ENCODE results near the gene ZNF846. TPM values are rescaled to one million over a fixed set of nuclear protein-coding genes. Genes with fewer than 3 reads are reported as not detected.

Gene ZNF846
- total RNA-seq, 1 experiment from 2014 or later = 10.2 TPM

DNA sequence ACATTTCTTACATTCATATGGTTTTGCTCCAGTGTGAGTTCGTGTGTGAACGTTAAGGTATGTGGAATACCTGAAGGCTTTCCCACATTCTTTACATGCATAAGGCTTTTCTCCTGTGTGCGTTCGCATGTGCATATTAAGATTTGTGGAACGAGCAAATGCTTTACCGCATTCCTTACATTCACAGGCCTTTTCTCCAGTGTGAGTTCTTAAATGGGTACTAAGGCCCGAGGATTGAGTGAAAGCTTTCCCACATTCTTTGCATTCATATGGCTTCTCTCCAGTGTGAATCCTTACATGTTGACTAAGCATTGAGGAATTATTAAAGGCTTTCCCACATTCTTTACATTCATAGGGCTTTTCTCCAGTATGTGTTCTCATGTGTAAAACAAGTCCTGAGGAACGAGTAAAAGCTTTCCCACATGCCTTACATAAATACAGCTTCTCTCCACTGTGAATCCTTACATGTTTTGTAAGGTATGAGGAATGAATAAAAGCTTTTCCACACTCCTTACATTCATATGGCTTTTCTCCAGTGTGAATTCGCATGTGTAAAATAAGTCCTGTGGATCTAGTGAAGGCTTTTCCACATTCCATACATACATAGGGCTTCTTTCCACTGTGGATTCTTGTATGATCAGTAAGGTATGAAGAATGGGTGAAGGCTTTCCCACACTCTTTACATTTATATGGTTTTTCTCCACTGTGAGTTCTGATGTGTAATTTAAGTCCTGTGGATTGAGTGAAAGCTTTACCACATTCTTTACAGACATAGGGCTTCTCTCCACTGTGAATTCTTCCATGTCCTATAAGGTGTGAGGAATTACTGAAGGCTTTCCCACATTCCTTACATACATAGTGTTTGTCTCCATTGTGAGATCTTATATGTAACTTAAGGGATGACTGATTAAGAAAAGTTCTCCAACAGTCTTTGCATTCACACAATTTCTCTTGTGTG lies 10.7 kb downstream of the ZNF846 start:
- DNase-seq (ENCODE audit: low read depth, low spot score) (no peak), ATAC-seq (no peak)
- Histone ChIP-seq H3K4me3 (ENCODE audit: low read depth in 2 of 2, low read length in 2 of 2) (no peak overlapping the region), H3K36me3 (ENCODE audit: control insufficient read depth, insufficient read depth, low read length) (no peaks in the 10 kb centered on the region), H3K9me3 (ENCODE audit: control insufficient read depth, insufficient read depth, low read depth, low read length) (peaks cover 23% of the 10 kb centered on the region; the same call in 1 of the 2 replicates), H3K27ac (ENCODE audit: low read length) (no peak overlapping the region), H3K4me1 (ENCODE audit: control insufficient read depth, insufficient read depth, low read length) (no peaks in the 10 kb centered on the region), H3K27me3 (ENCODE audit: control insufficient read depth, insufficient read depth, low read length) (no peaks in the 10 kb centered on the region)
- intact Hi-C loops (cut with micrococcal nuclease; ENCODE audit: unreplicated experiment) = no loop called here
- BruUV-seq (replicated peaks) = no TSS peak
- ChIA-PET POLR2A (no interaction called here), CTCF (no interaction called here)
- in situ Hi-C loops (cut with HindIII; ENCODE audit: low pct_unique_long_range_greater_than_20kb, low sequenced_read_pairs) = no loop called here
- TF ChIP-seq, protein P1, sequence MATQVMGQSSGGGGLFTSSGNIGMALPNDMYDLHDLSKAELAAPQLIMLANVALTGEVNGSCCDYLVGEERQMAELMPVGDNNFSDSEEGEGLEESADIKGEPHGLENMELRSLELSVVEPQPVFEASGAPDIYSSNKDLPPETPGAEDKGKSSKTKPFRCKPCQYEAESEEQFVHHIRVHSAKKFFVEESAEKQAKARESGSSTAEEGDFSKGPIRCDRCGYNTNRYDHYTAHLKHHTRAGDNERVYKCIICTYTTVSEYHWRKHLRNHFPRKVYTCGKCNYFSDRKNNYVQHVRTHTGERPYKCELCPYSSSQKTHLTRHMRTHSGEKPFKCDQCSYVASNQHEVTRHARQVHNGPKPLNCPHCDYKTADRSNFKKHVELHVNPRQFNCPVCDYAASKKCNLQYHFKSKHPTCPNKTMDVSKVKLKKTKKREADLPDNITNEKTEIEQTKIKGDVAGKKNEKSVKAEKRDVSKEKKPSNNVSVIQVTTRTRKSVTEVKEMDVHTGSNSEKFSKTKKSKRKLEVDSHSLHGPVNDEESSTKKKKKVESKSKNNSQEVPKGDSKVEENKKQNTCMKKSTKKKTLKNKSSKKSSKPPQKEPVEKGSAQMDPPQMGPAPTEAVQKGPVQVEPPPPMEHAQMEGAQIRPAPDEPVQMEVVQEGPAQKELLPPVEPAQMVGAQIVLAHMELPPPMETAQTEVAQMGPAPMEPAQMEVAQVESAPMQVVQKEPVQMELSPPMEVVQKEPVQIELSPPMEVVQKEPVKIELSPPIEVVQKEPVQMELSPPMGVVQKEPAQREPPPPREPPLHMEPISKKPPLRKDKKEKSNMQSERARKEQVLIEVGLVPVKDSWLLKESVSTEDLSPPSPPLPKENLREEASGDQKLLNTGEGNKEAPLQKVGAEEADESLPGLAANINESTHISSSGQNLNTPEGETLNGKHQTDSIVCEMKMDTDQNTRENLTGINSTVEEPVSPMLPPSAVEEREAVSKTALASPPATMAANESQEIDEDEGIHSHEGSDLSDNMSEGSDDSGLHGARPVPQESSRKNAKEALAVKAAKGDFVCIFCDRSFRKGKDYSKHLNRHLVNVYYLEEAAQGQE (IDR thresholded peaks at IDR 0.05; ENCODE audit: insufficient read depth in 1 of 2, low read depth in 2 of 2, low read length in 1 of 2) = no peak
- TF ChIP-seq POLR2AphosphoS5 (IDR thresholded peaks at IDR 0.05; ENCODE audit: low read depth, low read length) (no peak), SIN3A (IDR thresholded peaks at IDR 0.05; ENCODE audit: borderline replicate concordance, insufficient read depth, low read depth, low read length) (no peak), TCF7L2 (IDR thresholded peaks at IDR 0.05; ENCODE audit: low read depth, low read length) (no peak), CTCF (IDR thresholded peaks at IDR 0.05) (no peak)

DNA sequence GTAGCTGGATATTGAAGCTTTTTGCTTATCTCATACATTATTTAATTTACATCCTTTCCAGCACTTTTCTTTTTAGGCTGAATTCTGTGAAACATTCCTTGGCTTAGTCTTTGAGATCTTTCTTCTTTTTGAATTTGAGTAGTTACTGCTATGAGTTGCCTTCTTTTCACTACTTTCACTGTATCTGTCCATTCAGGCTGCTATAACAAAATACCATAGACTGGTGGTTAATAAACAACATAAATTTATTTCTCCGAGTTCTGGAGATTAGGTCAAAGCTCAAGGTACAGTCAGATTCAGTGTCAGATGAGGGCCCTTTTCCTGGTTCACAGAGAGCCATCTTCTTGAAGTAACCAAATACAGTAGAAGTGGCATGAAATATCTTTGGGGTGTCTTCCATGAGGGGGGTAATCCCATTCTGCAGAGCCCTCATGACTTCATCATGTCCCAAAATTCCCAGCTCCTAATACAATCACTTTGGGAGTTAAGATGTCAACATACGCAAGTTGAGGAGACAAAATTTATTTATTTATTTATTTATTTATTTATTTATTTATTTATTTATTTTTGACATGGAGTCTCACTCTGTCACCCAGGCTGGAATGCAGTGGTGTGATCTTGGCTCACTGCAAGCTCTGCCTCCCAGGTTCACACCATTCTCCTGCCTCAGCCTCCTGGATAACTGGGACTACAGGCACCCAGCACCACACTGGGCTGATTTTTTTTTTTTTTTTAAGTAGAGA lies 15.7 kb downstream of the ZNF846 start:
- in situ Hi-C loops (cut with HindIII; ENCODE audit: low pct_unique_long_range_greater_than_20kb, low sequenced_read_pairs) (no loop called here), intact Hi-C loops (cut with micrococcal nuclease; ENCODE audit: unreplicated experiment) (no loop called here)
- TF ChIP-seq TCF7L2 (IDR thresholded peaks at IDR 0.05; ENCODE audit: low read depth, low read length) (no peak), CTCF (IDR thresholded peaks at IDR 0.05) (no peak)
- TF ChIP-seq, protein P1 (IDR thresholded peaks at IDR 0.05; ENCODE audit: insufficient read depth in 1 of 2, low read depth in 2 of 2, low read length in 1 of 2) = no peak
- Histone ChIP-seq H3K4me1 (ENCODE audit: control insufficient read depth, insufficient read depth, low read length) (no peaks in the 10 kb centered on the region), H3K27me3 (ENCODE audit: control insufficient read depth, insufficient read depth, low read length) (no peaks in the 10 kb centered on the region), H3K27ac (ENCODE audit: low read length) (no peak overlapping the region), H3K9me3 (ENCODE audit: control insufficient read depth, insufficient read depth, low read depth, low read length) (peaks cover 11% of the 10 kb centered on the region; the same call in 1 of the 2 replicates), H3K4me3 (ENCODE audit: low read depth in 2 of 2, low read length in 2 of 2) (no peak overlapping the region), H3K36me3 (ENCODE audit: control insufficient read depth, insufficient read depth, low read length) (no peaks in the 10 kb centered on the region)
- no TSS peak for BruUV-seq (replicated peaks)
- DNase-seq (ENCODE audit: low read depth, low spot score) (no peak), ATAC-seq (no peak)
- POLR2A ChIA-PET = interaction anchor here (0.7 kb wide), 1 partner anchor 25 kb away, joined by 11 read pairs; no protein-coding TSS in a partner anchor
- CTCF ChIA-PET = interaction anchor here (0.6 kb wide), 1 partner anchor 71 kb away, joined by 7 read pairs; no protein-coding TSS in a partner anchor

Measured in Panc1 (cell line).